Fibroblast of skin of right quadriceps (primary cell): Measurements from ENCODE around the gene SPATA31D1.
"Not testable (repeated sequence)": the region's sequence is repeated elsewhere in the genome, so short reads cannot be mapped to it uniquely, and the experiment has no call there.

Experiments used
- DNase-seq: peaks from one replicate; pipeline ENCODE4 v3.0.0-alpha.2; 2013

The SPATA31D1 gene

DNA sequence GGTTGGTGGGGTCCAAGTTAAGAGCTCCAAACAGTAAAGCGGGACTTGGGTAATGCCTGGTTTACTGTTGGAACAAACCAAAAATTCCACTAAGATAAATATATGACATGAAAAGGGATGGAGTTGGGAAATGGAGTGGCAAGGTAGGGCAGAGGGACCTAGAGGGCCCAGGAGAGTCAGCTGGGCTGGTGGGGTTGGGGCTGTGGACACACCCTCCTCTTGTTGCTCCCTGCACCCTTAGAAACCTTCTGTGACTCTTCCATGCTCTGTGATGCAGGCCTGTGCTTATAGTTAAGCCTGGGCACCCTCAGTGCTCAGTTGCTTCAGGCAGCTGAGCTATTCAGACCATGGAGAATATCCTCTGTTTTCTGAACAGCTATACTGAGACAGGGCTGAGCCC is at the start of gene SPATA31D1:
TSS of gene SPATA31D1 (plus strand) at position 301 of the 400 bp plus-strand sequence. CDS start at position 348, 47 bp downstream.
- not testable (repeated sequence) for DNase-seq

GRCh38 chr9:81943393-81943792 is 45.2 kb upstream of the SPATA31D1 start, which contains the start of gene SPATA31D3:
TSS of gene SPATA31D3 (plus strand) at chr9:81943500. CDS start at chr9:81943586, 86 bp downstream.
- not testable (repeated sequence) for DNase-seq

DNA sequence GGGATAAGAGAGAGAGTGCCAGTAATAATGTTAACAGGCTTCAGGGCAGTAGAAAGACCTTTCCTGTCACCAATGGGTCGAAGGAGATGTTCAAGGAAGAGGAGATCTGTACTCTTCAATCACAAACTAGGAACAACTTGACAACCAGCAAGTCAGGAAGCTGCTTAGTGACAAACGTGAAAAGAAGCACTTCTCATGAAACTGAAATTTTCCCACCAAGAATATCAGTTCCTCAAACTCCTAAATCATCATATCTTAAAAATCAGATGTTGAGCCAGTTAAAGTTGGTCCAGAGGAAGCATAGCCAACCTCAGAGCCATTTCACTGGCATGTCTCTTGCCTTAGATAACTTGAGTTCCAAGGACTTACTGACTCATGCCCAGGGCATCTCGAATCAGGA is 39.9 kb upstream of the SPATA31D1 start:
- DNase-seq: not testable (repeated sequence)

GRCh38 chr9:81953096-81953495 is 35.5 kb upstream of the SPATA31D1 start:
- DNase-seq: no peak

GRCh38 chr9:81955625-81956024 is 32.9 kb upstream of the SPATA31D1 start:
- no peak for DNase-seq

DNA sequence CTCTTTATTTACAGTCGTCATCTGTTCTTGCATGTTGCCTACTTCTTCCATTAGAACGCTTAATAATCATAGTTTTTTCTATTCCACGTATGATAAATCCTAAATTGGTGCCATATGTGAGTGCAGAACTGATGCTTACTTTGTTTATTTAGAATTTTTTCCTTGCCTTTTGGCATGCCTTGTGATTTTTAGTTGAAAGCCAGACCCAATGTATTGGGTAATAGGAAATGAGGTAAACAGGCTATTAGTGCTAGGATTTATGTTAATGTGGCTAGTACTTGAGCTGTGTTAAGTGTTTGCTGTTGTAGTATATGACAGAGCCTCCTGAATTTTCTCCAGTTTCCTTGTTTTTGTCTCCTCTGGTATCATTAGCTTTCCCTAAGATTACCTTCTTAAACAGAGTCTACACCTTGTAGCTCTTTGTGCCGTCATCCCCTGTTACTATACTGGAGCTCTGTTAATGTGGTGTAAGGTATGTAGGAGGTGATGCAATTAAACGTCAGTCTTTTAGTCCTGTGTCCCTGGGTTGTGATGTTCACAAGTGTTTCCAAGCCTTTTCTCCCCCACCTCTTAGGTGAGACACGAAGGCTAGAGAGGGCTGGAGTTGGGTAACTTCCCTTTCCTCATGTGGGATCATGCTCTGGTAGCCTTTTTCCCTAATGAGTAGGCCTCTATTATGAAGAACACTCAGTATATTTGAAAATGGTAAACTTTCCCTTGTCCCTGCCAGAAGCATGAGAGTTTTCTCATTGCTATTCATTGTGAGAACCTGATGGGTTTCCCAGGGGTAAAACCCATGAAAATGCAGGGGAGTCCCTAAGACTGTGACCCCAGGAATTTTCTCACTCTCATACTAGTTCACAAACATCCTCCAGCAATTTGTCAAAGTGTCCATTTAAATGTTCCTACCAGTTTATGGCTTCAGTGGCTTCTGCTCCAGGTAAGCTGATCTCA is 24.1 kb upstream of the SPATA31D1 start:
- DNase-seq: peak; percentile 57

- DNase-seq: no peak
Measured at GRCh38 chr9:81968026-81968425, 20.5 kb upstream of the SPATA31D1 start.

- no peak for DNase-seq
Measured at GRCh38 chr9:81969971-81970370, 18.6 kb upstream of the SPATA31D1 start.

DNA sequence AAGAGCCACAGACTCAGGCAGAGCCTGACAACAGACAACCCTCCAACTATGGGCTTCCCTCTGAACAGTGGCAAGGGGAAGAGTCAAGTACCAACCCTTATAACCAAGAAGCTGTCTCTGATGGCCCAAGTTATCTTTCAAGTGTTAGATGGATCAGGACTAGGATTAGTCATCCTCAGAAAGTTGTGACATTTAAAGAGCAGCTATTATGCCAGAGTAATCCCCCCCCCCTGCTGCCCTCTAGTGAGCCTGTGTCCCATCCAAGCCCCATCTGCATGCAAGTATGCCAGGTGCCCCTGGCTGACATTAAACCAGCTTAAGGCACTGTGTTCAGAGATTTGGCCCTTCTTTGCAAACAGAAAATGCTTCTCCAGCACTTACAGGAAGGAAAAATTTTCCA is 16.8 kb upstream of the SPATA31D1 start:
- no peak for DNase-seq

GRCh38 chr9:81974764-81975163 is 13.8 kb upstream of the SPATA31D1 start:
- DNase-seq: no peak

DNA sequence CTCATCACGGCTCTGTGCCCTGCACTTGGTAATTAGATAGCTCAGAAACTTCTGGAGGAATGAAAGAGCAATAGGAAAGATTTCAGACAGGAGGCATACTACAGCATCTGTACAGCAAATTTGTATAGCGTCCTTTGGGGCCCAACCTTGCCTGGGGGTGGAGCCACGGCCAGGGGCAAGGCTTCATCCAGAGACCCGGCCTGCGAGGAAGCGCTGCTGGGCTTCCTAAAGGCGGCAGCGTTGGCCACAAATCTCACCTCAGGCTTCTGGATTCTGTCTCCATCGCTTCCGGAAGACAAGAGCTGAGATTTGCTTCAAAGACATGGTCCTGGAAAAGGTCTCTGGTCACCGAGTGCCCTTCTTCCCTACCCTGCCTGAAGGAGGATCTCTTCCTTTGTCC is 12.2 kb upstream of the SPATA31D1 start:
- no peak for DNase-seq

GRCh38 chr9:81979196-81979595 is 9.4 kb upstream of the SPATA31D1 start:
- DNase-seq: no peak

- peak; percentile 33 for DNase-seq
Measured at GRCh38 chr9:81980568-81980967, 8.0 kb upstream of the SPATA31D1 start.

GRCh38 chr9:81981883-81982282 is 6.7 kb upstream of the SPATA31D1 start:
- no peak for DNase-seq

DNA sequence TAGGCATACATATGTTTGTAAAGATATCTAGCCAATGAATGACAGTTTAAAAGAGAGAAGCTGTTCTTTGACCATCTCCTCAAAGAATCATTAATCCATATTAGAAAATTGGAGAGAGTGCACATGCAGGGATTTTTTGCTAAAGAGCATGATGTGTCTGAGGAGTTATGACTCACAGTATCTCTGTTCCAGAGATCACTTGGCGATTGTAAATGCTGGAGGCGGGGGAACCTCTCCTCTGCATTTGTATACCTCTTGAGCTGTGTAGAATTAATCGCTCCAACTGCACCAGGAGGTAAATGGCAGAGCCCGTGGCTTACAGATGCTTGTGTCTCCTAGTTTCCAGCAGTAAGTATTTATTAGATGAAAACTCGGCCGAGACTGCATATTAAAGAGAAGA is 3.6 kb upstream of the SPATA31D1 start:
- DNase-seq: no peak

GRCh38 chr9:81986051-81986450 is 2.5 kb upstream of the SPATA31D1 start:
- no peak for DNase-seq

DNA sequence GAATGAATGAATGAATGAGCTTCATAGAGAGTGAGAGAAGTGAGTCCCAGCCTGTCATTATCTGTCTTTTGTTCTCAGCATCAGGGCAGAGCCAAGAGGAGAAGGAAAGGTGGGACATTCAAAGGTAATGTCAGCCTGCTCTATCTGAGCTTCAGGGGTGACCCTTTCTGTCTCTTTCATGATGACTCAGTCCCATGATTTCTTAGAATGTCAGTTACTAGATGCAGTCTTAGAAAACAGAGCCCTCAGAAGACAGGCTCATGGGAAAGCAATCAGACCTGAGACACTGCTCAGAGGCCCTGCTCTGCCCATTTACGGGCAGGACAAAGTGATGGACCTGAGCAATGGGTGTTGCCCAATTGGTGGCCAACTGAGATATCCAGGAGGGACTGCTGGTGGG is 1.1 kb downstream of the SPATA31D1 start:
- DNase-seq: no peak

DNA sequence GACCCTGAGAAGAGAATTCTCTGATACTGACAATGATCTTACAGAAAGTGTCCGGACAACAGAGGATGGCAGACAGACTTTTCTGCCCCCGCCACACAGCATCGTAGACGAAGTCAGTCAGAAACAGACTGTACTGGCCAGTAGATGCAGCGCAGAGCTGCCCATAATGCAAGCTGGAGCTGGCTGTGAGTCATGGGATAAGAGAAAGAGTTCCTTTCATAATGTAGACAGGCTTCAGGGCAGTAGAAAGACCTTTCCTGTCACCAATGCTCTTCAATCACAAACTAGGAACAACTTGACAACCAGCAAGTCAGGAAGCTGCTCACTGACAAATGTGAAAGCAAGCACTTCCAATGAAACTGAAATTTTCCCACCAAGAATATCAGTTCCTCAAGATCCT is 5.1 kb downstream of the SPATA31D1 start:
- DNase-seq: no peak

GRCh38 chr9:81999806-82000205 is 11.2 kb downstream of the SPATA31D1 start:
- DNase-seq: no peak

DNA sequence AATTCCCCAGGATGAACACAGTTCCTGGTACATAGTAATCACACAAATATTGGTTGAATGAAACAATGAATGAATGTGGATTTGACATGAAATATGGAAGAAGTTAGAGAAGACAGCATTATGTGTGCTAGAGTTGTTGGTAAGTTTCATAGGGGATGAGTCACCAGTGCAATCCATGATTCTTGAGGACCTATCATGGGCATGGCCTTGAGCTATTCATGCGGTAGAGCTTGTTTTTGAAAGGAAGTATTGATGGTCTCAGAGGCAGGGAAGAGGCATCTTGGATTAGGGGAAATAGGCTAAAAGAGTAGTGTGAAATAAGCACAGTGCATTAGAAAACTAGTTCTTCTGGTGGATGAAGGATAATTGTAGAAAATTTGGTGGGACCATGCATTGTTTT is 22.1 kb downstream of the SPATA31D1 start:
- no peak for DNase-seq

GRCh38 chr9:82011133-82011532 is 22.6 kb downstream of the SPATA31D1 start:
- DNase-seq: no peak

DNA sequence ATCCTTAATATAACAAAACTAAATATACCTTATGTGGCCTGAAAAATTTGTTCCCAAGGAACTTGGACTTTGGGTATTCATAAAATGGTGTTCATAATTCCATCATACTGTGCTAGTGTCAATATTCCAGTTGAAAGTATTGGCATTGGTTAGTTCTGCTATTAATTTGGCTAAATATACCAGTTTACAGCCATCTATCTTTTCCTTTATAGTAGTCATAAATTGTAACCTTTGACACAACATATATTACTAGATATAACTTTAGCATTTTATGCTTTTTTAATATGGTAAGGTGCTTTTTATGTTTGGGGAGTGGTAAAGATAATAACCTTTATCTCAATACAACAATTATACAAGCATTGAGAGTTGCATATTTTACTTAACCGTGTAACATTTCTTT is 23.7 kb downstream of the SPATA31D1 start:
- DNase-seq: no peak

- no peak for DNase-seq
Measured at GRCh38 chr9:82020331-82020730, 31.8 kb downstream of the SPATA31D1 start.

GRCh38 chr9:82021198-82021597 is 32.6 kb downstream of the SPATA31D1 start:
- peak; percentile 85 for DNase-seq

- DNase-seq: no peak
Measured at GRCh38 chr9:82022121-82022520, 33.5 kb downstream of the SPATA31D1 start.
